Measurements from ENCODE around the gene HNRNPU. TPM values are rescaled to one million over a fixed set of nuclear protein-coding genes. Genes with fewer than 3 reads are reported as not detected.

The HNRNPU gene
- total RNA-seq, 1 donor from 2014 or later = 856 TPM

- Mint-ChIP-seq H3K9me3 (no peaks in the 10 kb centered on the region), H3K27me3 (ENCODE audit: insufficient read depth, low read depth) (peaks cover 6% of the 10 kb centered on the region), H3K4me3 (peak overlapping the region; percentile 61), H3K36me3 (no peaks in the 10 kb centered on the region), H3K4me1 (peaks cover 35% of the 10 kb centered on the region), H3K27ac (peak overlapping the region; percentile 89)
- peaks cover 15% of the 10 kb centered on the region for H3F3A ChIP-seq (ENCODE audit: low read depth)
- no peak for DNase-seq (ENCODE audit: low spot score)
- H3K4me3 ChIP-seq = no peak overlapping the region
- no peak for TF ChIP-seq CTCF (IDR thresholded peaks at IDR 0.05)
- no peak for TF ChIP-seq EZH2 (IDR thresholded peaks at IDR 0.05)
- no peak for TF ChIP-seq EZH2phosphoT487 (IDR thresholded peaks at IDR 0.05)
- peaks cover 10% of the 10 kb centered on the region for H3K4me1 ChIP-seq
- no peaks in the 10 kb centered on the region for H4K20me1 ChIP-seq (ENCODE audit: low read depth)
- H3K9me3 ChIP-seq (ENCODE audit: low read depth) = no peaks in the 10 kb centered on the region
- H3K27ac ChIP-seq = no peak overlapping the region
- peaks cover 16% of the 10 kb centered on the region for H3K79me2 ChIP-seq (ENCODE audit: low read depth)
- H3K4me2 ChIP-seq = no peak overlapping the region
- no peak overlapping the region for H3K9ac ChIP-seq
- H3K36me3 ChIP-seq = no peaks in the 10 kb centered on the region
- no peaks in the 10 kb centered on the region for H3K27me3 ChIP-seq
- peak overlapping the region; percentile 51 for H2AFZ ChIP-seq (replicated peaks)
These were observed 5.1 kb upstream of the HNRNPU start for GRCh38 chr1:244869364-244869827.

GRCh38 chr1:244868484-244869363 lies 4.4 kb upstream of the HNRNPU start:
- no peaks in the 10 kb centered on the region for H3K9me3 ChIP-seq (ENCODE audit: low read depth)
- H3K36me3 Mint-ChIP-seq = no peaks in the 10 kb centered on the region
- peaks cover 21% of the 10 kb centered on the region for H3F3A ChIP-seq (ENCODE audit: low read depth)
- peak overlapping the region; percentile 51 for H2AFZ ChIP-seq (replicated peaks)
- peaks cover 6% of the 10 kb centered on the region for H3K27me3 Mint-ChIP-seq (ENCODE audit: insufficient read depth, low read depth)
- TF ChIP-seq EZH2 (IDR thresholded peaks at IDR 0.05) (no peak), CTCF (IDR thresholded peaks at IDR 0.05) (no peak), EZH2phosphoT487 (IDR thresholded peaks at IDR 0.05) (no peak)
- H3K27ac ChIP-seq = no peak overlapping the region
- H4K20me1 ChIP-seq (ENCODE audit: low read depth) = no peaks in the 10 kb centered on the region
- no peaks in the 10 kb centered on the region for H3K9me3 Mint-ChIP-seq
- peak; percentile 5 for DNase-seq (ENCODE audit: low spot score)
- peaks cover 22% of the 10 kb centered on the region for H3K79me2 ChIP-seq (ENCODE audit: low read depth)
- H3K4me3 Mint-ChIP-seq = peak overlapping the region; percentile 61
- H3K4me3 ChIP-seq = no peak overlapping the region
- peak overlapping the region; percentile 89 for H3K27ac Mint-ChIP-seq
- H3K27me3 ChIP-seq = no peaks in the 10 kb centered on the region
- no peak overlapping the region for H3K9ac ChIP-seq
- peaks cover 10% of the 10 kb centered on the region for H3K4me1 ChIP-seq
- H3K4me1 Mint-ChIP-seq = peaks cover 35% of the 10 kb centered on the region
- H3K36me3 ChIP-seq = no peaks in the 10 kb centered on the region
- no peak overlapping the region for H3K4me2 ChIP-seq

- Histone ChIP-seq H3K4me3 (no peak overlapping the region), H3K4me2 (no peak overlapping the region), H3K4me1 (peaks cover 11% of the 10 kb centered on the region), H3K9ac (no peak overlapping the region), H3K27ac (peak overlapping the region; percentile 30), H2AFZ (replicated peaks) (no peak overlapping the region), H3K27me3 (no peaks in the 10 kb centered on the region), H3F3A (ENCODE audit: low read depth) (peaks cover 40% of the 10 kb centered on the region), H4K20me1 (ENCODE audit: low read depth) (peaks cover 15% of the 10 kb centered on the region), H3K36me3 (no peaks in the 10 kb centered on the region), H3K79me2 (ENCODE audit: low read depth) (peaks cover 46% of the 10 kb centered on the region), H3K9me3 (ENCODE audit: low read depth) (no peaks in the 10 kb centered on the region)
- peaks cover 42% of the 10 kb centered on the region for H3K4me1 Mint-ChIP-seq
- TF ChIP-seq EZH2phosphoT487 (IDR thresholded peaks at IDR 0.05) = no peak
- no peak for TF ChIP-seq CTCF (IDR thresholded peaks at IDR 0.05)
- no peak for TF ChIP-seq EZH2 (IDR thresholded peaks at IDR 0.05)
- peaks cover 8% of the 10 kb centered on the region for H3K36me3 Mint-ChIP-seq
- no peak overlapping the region for H3K27ac Mint-ChIP-seq
- DNase-seq (ENCODE audit: low spot score) = no peak
- no peaks in the 10 kb centered on the region for H3K9me3 Mint-ChIP-seq
- H3K27me3 Mint-ChIP-seq (ENCODE audit: insufficient read depth, low read depth) = peaks cover 8% of the 10 kb centered on the region
- peak overlapping the region; percentile 3 for H3K4me3 Mint-ChIP-seq
These were observed 2.0 kb upstream of the HNRNPU start for GRCh38 chr1:244866355-244866754.
